Keratinocyte (primary cell): Measurements from ENCODE around the gene FBXW12.

ENCODE experiments used
- EZH2 ChIP-seq: IDR thresholded peaks from one replicate; pipeline ENCODE4 v1.6.1; 2012; ENCODE audit warnings: inconsistent platforms, mild to moderate bottlenecking, low read length, moderate library complexity
- TF ChIP-seq, protein P1 (sequence below), 3 experiments: IDR thresholded peaks in 1 of 3; conservative IDR thresholded peaks in 1 of 3; optimal IDR thresholded peaks in 1 of 3; 2 replicates in 2 of 3; 3 replicates in 1 of 3; pipeline versions ENCODE3 to v1.5.1; 2011; ENCODE audit warnings: low read length in 3 of 3, mild to moderate bottlenecking in 3 of 3, moderate library complexity in 2 of 3, control low read depth in 1 of 3, inconsistent platforms in 1 of 3; ENCODE audit not compliant: insufficient read depth in 2 of 3; ENCODE audit errors: extremely low read depth in 1 of 3

DNA sequence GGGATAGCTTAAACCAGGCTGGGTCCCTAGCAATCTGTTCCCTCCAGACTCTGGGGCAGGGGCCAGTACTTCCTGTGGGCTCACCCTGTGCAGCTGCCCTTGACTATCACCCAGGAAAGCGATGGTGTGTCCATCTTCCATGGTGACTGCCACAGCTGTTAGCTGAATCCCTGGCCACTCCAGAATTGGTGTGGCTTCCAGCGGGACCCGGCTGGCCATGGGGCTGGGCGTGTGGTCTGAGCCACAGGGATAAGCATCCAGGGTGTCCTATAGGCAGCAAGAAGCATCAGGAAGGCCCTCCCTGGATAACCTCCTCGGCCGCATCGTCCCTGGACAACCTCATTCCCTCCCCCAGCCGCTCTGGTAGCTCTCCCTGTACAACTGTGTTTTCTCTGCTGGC is 50.7 kb downstream of the FBXW12 start:
- TF ChIP-seq EZH2: no peak
- TF ChIP-seq, protein P1, sequence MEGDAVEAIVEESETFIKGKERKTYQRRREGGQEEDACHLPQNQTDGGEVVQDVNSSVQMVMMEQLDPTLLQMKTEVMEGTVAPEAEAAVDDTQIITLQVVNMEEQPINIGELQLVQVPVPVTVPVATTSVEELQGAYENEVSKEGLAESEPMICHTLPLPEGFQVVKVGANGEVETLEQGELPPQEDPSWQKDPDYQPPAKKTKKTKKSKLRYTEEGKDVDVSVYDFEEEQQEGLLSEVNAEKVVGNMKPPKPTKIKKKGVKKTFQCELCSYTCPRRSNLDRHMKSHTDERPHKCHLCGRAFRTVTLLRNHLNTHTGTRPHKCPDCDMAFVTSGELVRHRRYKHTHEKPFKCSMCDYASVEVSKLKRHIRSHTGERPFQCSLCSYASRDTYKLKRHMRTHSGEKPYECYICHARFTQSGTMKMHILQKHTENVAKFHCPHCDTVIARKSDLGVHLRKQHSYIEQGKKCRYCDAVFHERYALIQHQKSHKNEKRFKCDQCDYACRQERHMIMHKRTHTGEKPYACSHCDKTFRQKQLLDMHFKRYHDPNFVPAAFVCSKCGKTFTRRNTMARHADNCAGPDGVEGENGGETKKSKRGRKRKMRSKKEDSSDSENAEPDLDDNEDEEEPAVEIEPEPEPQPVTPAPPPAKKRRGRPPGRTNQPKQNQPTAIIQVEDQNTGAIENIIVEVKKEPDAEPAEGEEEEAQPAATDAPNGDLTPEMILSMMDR (optimal IDR thresholded peaks at IDR 0.05 in 1 of 3, IDR thresholded peaks at IDR 0.05 in 1 of 3, conservative IDR thresholded peaks at IDR 0.05 in 1 of 3; ENCODE audit: extremely low read depth in 1 of 3, insufficient read depth in 2 of 3, low read length in 3 of 3): no peak
